HG02588 (cell line): Measurements from ENCODE around the gene ZNF592.
"Not testable (repeated sequence)": the region's sequence is repeated elsewhere in the genome, so short reads cannot be mapped to it uniquely, and the experiment has no call there.

Experiments used
- ATAC-seq: cut with Tn5 transposase; IDR thresholded peaks from one replicate; pipeline ENCODE4 v1.9.1; 2021; ENCODE audit warnings: mild to moderate bottlenecking, moderate library complexity; ENCODE audit not compliant: unreplicated experiment

The ZNF592 gene

DNA sequence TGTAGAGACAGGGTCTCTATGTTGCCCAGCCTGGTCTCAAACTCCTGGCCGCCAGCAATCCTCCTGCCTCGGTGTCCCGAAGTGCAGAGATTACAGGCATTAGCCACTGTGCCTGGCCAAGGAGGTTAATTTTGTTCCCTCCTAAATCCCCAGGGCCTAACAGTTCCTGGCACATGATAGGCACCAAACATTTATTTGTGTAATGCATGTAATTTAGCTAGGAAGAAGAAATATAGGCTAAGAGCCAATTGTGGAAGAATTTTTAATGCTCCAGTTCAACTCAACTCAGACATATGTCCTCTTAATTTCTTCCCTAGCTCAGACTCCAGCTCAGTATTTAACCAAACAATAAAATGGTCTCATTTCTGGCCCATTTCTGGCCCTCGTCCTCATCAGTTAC, 7.7 kb upstream of the ZNF592 start:
- no peak for ATAC-seq

- ATAC-seq, result no peak
Observed at GRCh38 chr15:84741121-84741520, 7.3 kb upstream of the ZNF592 start.

DNA sequence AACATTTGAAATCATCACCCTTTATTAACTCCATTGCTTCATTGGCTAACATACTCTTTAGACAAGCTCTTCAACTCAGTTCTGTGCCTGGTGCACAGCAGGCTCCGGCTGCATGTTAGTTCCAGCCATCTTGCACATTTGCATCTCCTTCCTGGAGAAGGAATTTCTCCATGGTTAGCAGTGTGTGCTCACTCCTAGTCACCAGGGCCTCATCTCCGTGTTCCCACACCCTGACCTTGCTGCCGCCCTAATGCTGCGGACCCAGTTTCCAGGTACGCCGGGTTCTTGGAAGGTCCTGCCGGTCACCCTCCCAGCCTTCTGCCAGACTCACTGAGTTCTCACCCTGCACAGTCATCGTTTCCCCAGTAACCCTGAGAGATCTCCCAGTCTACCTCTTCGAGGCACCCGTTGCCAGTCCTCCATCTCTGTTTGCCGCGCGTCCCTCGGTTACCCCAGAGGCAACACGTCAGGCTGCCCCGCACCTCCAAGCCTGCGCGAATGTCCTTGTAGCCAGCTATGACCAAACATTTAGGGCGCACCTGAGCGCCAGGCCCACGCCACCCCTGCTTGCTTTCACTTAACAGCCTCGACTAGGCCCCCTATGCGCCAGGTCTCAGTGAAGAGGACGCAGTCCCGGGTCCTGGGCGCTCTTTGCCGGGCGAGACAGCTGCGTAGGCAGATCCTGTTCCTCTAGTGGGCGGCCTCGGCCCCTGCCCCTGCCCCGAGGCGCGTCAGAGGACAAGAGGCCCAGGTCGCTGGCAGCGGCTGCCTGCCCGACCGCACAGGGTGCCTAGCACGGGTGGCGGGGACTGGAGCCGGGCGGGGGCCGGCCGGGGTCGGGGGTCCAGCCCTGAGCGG, 747 bp upstream of the ZNF592 start:
- ATAC-seq, result peak; percentile 45

DNA sequence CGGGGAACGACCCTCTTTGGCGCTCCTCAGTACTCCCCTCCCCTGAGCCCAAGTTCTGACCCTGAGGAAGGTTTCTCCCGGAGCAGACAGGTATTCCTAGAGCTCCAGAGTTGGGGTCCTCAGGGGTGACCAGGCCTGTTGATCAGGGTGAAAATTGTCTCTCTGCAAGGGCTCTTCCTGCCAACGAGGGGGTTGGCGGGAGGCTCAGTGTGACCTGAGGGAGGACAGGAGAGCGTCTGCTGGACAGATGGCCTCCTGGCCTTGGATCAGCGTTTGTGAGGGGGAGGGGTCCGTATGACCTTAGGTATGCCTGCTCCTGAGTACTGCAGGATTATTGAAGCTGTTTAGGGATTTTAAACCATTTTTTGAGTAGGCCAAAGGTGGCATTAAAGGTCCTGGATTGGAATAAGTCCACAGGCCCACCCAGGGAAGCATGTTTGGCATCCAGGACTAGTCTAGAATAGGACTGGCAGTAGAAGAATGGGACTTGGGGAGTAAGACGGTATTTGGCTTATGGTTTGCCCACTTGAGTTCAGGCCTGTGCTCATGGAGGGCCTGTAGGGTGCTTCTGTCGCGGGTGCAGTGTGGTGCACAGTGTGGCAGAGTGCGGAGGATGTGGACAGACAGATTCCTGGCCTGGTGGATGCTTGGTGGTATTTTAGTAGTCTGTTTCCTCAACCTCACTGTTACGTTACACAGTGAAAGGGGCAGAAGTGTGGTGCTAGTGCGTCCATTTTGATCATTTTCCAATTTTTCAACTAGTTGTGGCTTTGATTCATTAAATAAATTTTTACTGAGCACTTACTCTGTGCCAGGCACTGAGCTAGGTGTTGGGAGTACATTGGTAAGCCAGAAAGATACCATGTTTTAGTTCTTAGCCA, 959 bp downstream of the ZNF592 start:
- peak; percentile 3 for ATAC-seq

DNA sequence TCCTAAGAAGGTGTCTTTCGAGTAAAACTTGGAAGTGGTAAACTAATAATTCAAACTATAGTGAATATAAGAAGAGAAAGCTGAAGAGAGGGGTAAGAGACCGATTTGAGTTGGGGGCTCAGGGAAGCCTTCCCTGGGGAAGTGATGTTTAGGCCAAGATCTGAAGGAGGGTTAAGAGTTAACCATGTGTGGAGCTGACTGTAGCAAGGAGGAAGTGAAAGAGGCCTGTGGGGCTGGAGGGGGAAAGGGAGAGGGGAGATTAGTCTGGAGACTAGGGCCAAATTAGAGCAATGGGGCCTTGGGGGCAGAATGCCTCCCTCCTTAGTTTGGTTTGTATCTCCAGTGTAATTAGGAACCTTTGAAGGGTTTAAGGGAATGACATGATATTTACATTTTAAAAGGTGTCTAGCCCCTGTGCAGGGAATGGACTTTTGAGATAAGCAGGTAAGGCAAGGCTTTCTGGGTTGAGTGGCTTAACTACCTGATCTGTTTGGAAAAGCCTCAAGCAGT, 2.2 kb downstream of the ZNF592 start:
- ATAC-seq, result no peak

- ATAC-seq, result not testable (repeated sequence)
Observed at GRCh38 chr15:84751721-84752120, 3.3 kb downstream of the ZNF592 start.

- no peak for ATAC-seq
Observed at GRCh38 chr15:84752195-84752594, 3.8 kb downstream of the ZNF592 start.

DNA sequence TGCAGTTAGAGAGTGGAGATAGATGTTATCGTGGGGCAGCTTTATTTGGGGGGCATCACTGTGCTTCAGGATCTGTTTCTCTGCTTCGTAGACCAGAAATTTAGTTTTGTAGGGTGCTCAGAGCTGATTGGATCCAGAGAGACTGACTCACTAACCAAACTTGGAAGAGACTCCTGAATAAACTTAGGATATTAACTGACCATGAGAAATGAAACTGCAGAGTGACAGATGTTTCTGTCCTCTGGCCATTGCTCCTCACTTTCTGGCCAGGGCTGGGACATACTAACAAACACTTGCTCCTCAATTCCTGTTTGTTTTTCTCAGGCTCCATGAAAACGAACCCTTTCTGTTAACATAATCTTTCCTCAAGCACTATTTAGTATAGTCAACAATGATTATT, 4.3 kb downstream of the ZNF592 start:
- ATAC-seq, result no peak

GRCh38 chr15:84754889-84755288, 6.5 kb downstream of the ZNF592 start:
- ATAC-seq, result not testable (repeated sequence)

- no peak for ATAC-seq
Observed at GRCh38 chr15:84755736-84756527, 7.5 kb downstream of the ZNF592 start.

DNA sequence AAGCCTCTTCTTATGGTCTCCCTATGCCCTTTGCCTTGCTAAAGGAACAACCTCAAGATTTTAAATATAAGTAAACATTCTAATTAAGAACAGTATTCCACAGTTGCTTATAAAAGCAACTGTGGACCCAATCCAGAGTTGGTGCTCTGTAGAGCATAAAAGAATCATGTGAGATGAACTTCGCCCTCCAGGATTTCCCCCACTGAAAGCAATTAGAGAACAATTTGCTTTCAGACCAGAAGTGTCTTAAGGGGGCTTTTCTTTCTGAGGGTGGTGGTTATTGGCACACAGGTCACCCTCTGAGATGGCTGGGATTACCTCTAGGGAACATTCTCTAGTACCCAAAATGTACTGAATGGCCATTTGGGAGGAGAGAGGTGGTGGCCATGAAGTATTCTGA, 10.6 kb downstream of the ZNF592 start:
- no peak for ATAC-seq

DNA sequence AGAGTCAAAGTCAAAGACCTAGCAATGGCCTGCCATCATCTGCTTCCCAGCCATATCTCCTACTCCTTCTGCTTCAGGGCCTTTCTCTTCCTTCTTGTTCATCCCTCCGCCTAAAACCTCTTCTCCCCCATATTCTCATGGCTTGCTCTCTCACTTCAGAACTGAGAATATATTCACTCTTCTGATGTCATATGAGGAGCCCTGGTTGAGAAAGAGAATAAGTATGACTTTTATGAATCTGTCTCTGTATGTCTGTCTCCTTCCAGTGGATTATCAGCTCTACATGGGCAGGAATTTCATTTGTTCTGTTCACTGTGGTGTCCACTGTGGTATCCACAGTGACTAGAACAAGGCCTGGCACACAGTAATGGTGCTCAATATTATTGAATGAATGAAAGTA, 11.8 kb downstream of the ZNF592 start:
- ATAC-seq, result no peak

DNA sequence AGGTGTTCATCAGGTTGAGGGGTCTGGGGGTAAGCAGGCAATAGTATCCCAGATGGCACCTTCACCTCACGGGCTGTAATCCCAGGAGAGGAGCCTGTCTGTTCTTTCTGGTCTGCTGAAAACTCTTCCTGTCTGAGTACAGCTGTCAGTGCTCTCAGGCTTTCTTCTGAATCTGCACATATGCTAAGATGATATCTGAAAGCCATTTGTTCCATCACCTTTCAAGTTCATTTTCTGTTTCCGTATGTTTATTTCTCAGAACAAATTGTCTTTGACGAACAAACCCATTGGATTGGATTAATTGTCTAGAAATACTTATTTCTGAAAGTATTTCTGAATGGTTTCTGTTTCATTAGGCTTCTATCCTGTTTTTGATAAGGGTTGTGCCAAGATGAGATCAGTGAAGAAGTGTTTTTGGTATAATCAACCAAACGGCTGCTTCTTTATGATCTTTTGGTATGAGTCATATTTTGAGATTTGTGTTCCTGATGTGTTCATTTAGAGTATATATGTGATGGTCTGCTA, 13.3 kb downstream of the ZNF592 start:
- ATAC-seq, result no peak

- no peak for ATAC-seq
Observed at GRCh38 chr15:84762840-84763572, 14.6 kb downstream of the ZNF592 start.

DNA sequence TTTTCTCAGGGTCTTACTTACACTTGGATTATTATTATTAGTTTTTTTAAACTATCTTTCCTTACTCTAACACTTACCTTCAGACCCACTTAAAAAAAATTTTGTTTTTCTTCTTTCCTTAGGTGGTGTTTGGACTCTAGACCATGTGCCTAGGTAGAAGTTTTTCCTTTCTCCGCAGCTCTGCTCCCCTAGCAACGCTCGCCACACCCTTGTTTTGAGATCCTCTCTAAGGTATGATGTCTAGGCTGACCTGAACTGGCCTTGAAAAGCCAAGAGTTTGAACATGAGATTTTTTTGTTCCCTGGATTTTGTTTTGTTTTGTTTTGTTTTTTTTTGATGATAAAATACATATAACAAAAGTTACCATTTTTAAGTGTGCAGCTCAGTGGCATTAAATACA, 16.2 kb downstream of the ZNF592 start:
- ATAC-seq, result no peak

GRCh38 chr15:84764989-84765388, 16.6 kb downstream of the ZNF592 start:
- no peak for ATAC-seq

- ATAC-seq, result no peak
Observed at GRCh38 chr15:84765675-84766074, 17.3 kb downstream of the ZNF592 start.

DNA sequence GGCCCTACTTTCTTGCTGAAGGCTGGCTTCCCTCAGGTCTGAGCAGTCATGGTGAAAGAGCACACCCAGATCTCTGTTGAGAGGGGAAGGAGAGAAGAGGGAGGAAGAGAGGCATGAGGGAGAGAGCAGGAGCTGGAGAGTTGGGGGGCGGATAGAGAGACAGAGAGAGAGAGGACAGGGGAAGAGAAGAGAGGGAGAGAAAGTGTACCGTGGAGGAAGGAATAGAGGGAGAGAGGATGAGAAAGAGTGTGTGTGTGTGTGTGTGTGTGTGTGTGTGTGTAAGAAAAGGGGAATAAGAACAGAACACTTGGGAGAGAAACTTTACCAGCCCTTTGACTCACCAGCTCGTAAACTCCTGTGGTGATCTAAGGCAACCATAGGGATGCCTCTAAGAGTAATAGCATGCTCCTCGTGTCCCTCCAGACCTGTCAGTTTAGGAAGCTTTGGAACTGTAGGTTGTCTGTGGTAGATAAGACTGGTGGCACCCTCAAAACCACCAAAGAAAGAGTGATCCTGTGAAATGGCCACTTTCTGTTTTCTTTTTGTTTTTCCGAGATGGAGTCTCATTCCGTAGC, 18.2 kb downstream of the ZNF592 start:
- no peak for ATAC-seq

GRCh38 chr15:84772031-84772430, 23.6 kb downstream of the ZNF592 start:
- no peak for ATAC-seq

DNA sequence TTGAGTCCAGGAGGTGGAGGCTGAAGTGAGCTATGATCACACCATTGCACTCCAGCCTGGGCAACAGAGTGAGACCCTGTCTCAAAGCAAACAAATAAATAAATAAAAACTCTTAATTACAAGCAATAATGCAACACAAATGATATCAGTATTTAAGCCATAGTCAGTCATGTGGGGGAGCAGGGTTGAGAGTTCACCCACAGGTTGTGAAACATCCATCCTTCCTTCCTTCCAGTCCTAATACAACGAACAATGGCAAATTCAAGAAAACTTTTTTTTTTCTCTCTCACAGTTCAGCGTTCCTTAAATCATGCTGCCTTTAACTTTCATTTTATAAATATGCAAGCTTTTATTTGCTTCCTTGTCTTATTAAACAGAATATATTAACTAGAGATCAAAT, 24.1 kb downstream of the ZNF592 start:
- no peak for ATAC-seq
